ENCODE measurements around the gene ATP5MC2. TPM values are rescaled to one million over a fixed set of nuclear protein-coding genes. Genes with fewer than 3 reads are reported as not detected.
"Not testable (repeated sequence)": the region's sequence is repeated elsewhere in the genome, so short reads cannot be mapped to it uniquely, and the experiment has no call there.

Gene ATP5MC2
- 664 TPM for polyA plus RNA-seq (2013, experiment 1 of 4)
- 625 TPM for polyA plus RNA-seq (2013, experiment 2 of 4)
- polyA plus RNA-seq (2013, experiment 3 of 4) = 675 TPM
- 751 TPM for polyA plus RNA-seq (2013, experiment 4 of 4)

DNA sequence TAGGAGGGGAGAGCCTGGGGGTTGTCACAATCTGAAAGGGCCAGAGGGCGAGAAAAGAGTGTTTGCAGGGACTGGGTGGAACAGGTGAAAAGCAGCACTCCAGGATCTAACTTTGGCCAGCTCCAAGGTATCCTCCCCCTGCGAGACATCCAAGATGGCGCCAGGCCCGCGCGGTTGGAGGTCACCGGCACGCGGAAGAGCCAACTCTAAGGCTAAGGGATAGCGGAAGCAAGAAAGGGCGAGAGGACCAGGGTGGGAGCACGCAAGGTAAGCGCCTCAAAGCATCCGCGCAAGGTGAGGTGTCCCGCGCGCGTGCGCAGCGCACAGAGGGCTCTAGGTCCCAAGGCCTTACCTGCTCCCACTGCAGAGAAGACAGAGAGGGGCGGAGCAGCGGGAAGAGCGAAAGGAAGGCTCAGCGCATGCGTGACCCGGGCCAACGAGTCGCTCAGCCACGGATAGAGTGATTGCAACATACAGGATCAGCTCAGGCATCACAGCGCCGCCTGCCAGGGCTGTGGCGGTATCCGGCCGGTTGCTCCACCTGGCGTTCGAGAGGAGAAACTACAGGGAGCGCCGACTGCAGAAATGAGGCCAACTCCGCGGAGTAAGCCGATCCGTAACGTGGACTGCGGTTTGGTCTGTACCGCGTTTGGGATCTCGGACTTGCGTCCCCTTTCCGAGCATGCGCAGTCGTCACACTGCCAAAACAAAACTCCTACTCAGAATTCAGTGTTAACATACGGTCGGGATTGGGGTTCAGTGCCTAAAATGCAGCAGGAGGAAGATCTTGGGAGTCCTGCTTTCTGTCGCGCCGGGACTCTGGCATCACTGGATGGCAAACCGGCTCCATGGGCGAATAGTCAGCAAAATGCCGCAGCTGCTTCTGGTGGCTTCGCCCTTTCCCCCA is at the start of gene ATP5MC2:
ATP5MC2 (minus strand) TSS at position 383 of the 907 bp plus-strand sequence. CDS start 3,469 bp downstream, outside the sequence.
- Histone ChIP-seq H3K4me3 (ENCODE audit: insufficient read depth, low read depth, low read length) (peak within 1 kb of the TSS; percentile 77), H3K27ac (ENCODE audit: insufficient read depth, low read depth, low read length, poor library complexity, severe bottlenecking) (peak within 1 kb of the TSS; percentile 96), H3K4me1 (ENCODE audit: control insufficient read depth, insufficient read depth, low read length) (peaks cover 21% of the 10 kb centered on the region), H3K36me3 (ENCODE audit: control insufficient read depth, insufficient read depth, low read length) (peaks cover 21% of the 10 kb centered on the region), H3K27me3 (ENCODE audit: control insufficient read depth, insufficient read depth, low read length, poor library complexity, severe bottlenecking) (no peaks in the 10 kb centered on the region), H3K9me3 (ENCODE audit: control insufficient read depth, low read length) (no peaks in the 10 kb centered on the region)
- WGBS, 2 experiments = 3% methylated on average over 61 of the region's 61 CpGs

DNA sequence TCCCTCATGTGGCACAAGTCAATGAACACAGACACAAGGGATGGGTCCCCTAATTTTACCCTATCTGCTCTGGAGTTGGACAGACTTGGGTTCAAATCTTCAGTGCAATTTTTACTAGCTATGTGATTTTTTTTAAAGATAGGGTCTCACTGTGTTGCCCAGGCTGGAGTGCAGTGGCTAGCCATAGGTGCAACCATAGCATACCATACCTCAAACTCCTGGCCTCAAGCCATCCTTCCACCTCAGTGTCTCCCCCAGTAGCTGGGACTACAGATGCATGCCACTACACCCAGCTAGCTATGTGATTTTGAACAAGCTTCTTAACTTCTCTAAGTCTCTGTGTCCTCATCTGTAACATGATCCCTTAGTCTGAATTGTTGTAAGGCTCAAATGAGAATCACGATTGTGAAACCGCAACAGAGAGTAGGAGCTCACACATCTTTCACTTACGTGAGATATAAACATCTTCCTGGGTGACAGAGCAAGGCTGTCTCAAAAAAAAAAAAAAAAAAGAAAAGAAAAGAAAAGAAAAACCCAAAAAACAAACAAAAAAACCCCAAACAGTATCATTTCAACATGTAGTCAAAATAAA is 46.7 kb upstream of the ATP5MC2 start:
- H3K27ac ChIP-seq (ENCODE audit: insufficient read depth, low read depth, low read length, poor library complexity, severe bottlenecking) = no peak overlapping the region
- peaks cover 8% of the 10 kb centered on the region for H3K4me1 ChIP-seq (ENCODE audit: control insufficient read depth, insufficient read depth, low read length)
- WGBS, 2 experiments = 60 to 87% methylated on average over 1 to 3 of the region's 3 CpGs
- H3K36me3 ChIP-seq (ENCODE audit: control insufficient read depth, insufficient read depth, low read length) = no peaks in the 10 kb centered on the region
- no peaks in the 10 kb centered on the region for H3K27me3 ChIP-seq (ENCODE audit: control insufficient read depth, insufficient read depth, low read length, poor library complexity, severe bottlenecking)
- H3K4me3 ChIP-seq (ENCODE audit: insufficient read depth, low read depth, low read length) = no peak overlapping the region
- H3K9me3 ChIP-seq (ENCODE audit: control insufficient read depth, low read length) = no peaks in the 10 kb centered on the region

DNA sequence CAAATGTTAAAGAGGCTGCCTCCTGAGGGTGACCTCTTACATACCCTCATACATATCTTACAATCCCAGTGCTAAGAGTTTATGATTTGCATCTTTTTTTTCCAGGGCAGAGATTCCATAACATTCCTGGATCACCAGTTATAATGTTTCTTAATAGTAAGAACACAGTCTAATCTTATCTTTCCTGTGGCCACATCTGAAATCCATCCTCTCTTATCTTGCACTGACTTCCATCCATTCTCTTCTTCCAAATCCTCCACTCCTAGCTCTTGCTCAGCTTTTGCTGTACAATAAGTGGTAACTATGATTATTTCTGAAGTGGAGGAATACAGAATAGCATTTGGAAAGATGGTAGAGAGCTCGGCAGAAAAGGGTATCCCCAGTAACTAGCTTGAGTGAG is 45.1 kb upstream of the ATP5MC2 start:
- Histone ChIP-seq H3K27me3 (ENCODE audit: control insufficient read depth, insufficient read depth, low read length, poor library complexity, severe bottlenecking) (no peaks in the 10 kb centered on the region), H3K4me1 (ENCODE audit: control insufficient read depth, insufficient read depth, low read length) (no peaks in the 10 kb centered on the region), H3K27ac (ENCODE audit: insufficient read depth, low read depth, low read length, poor library complexity, severe bottlenecking) (no peak overlapping the region), H3K9me3 (ENCODE audit: control insufficient read depth, low read length) (no peaks in the 10 kb centered on the region), H3K4me3 (ENCODE audit: insufficient read depth, low read depth, low read length) (no peak overlapping the region), H3K36me3 (ENCODE audit: control insufficient read depth, insufficient read depth, low read length) (no peaks in the 10 kb centered on the region)
- WGBS, 2 experiments = 89 to 92% methylated on average over 1 of the region's 1 CpG

DNA sequence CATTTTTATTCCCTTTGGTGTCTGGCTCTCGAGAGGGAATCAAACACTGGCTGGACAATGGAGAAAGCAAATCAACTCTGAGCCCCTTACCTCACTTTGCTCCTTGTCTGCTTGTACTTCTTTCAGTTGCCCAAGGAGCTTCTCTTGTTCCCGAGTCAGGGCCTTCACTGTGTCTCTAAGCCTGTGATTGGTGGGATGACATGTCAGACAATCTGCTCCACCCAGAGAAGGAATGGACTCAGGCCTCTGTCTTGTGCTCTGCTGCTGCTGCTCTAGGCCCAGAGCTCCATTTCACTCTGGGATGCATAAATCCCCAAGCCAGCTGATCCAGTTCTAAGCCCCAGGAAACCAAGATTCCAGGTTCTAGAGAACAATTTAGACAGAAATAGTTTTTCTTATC is 43.8 kb upstream of the ATP5MC2 start:
- H3K27ac ChIP-seq (ENCODE audit: insufficient read depth, low read depth, low read length, poor library complexity, severe bottlenecking) = no peak overlapping the region
- WGBS, 2 experiments = 57 to 65% methylated on average over 2 of the region's 2 CpGs
- no peaks in the 10 kb centered on the region for H3K9me3 ChIP-seq (ENCODE audit: control insufficient read depth, low read length)
- H3K4me3 ChIP-seq (ENCODE audit: insufficient read depth, low read depth, low read length) = no peak overlapping the region
- no peaks in the 10 kb centered on the region for H3K36me3 ChIP-seq (ENCODE audit: control insufficient read depth, insufficient read depth, low read length)
- no peaks in the 10 kb centered on the region for H3K4me1 ChIP-seq (ENCODE audit: control insufficient read depth, insufficient read depth, low read length)
- no peaks in the 10 kb centered on the region for H3K27me3 ChIP-seq (ENCODE audit: control insufficient read depth, insufficient read depth, low read length, poor library complexity, severe bottlenecking)

DNA sequence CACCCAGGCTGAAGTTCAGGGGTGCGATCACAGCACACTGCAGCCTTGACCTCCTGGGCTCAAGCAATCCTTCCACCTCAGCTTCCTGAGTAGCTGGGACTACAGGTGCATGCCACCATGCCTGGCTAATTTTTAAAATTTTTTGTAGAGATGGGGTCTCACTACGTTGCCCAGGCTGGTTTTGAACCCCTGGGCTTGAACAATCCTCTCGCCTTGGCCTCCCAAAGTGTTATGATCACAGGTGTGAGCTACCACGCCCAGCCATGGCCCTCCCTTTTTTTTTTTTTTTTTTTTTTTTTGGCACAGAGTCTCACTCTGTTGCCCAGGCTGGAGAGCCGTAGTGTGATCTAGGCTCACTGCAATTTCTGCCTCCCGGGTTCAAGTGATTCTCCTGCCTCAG is 42.7 kb upstream of the ATP5MC2 start:
- H3K27ac ChIP-seq (ENCODE audit: insufficient read depth, low read depth, low read length, poor library complexity, severe bottlenecking); H3K4me3 ChIP-seq (ENCODE audit: insufficient read depth, low read depth, low read length); H3K36me3 ChIP-seq (ENCODE audit: control insufficient read depth, insufficient read depth, low read length); H3K27me3 ChIP-seq (ENCODE audit: control insufficient read depth, insufficient read depth, low read length, poor library complexity, severe bottlenecking); H3K9me3 ChIP-seq (ENCODE audit: control insufficient read depth, low read length); H3K4me1 ChIP-seq (ENCODE audit: control insufficient read depth, insufficient read depth, low read length): not testable (repeated sequence)
- WGBS, 2 experiments = 93 to 96% methylated on average over 6 of the region's 6 CpGs

DNA sequence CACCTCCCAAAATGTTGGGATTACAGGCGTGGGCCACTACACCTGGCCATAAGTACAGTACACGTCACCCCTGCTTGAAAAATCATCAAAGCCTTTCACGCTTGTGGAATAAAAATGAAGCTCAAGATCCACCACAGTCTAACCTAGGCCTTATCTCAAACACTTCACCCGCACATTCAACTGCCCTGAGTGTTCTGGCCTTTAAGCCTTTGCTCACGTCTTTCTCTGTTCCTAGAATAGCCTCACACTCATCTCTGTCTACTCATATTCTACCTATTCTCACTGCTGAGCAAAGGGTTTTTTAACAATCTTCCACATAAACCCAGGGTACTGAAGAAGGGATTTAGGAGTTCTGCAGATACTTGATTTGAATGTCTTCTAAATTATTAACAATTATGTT is 41.4 kb upstream of the ATP5MC2 start:
- no peaks in the 10 kb centered on the region for H3K4me1 ChIP-seq (ENCODE audit: control insufficient read depth, insufficient read depth, low read length)
- H3K27ac ChIP-seq (ENCODE audit: insufficient read depth, low read depth, low read length, poor library complexity, severe bottlenecking) = no peak overlapping the region
- 90 to 91% methylated on average over 5 of the region's 5 CpGs for WGBS, 2 experiments
- H3K36me3 ChIP-seq (ENCODE audit: control insufficient read depth, insufficient read depth, low read length) = no peaks in the 10 kb centered on the region
- no peak overlapping the region for H3K4me3 ChIP-seq (ENCODE audit: insufficient read depth, low read depth, low read length)
- no peaks in the 10 kb centered on the region for H3K27me3 ChIP-seq (ENCODE audit: control insufficient read depth, insufficient read depth, low read length, poor library complexity, severe bottlenecking)
- no peaks in the 10 kb centered on the region for H3K9me3 ChIP-seq (ENCODE audit: control insufficient read depth, low read length)

DNA sequence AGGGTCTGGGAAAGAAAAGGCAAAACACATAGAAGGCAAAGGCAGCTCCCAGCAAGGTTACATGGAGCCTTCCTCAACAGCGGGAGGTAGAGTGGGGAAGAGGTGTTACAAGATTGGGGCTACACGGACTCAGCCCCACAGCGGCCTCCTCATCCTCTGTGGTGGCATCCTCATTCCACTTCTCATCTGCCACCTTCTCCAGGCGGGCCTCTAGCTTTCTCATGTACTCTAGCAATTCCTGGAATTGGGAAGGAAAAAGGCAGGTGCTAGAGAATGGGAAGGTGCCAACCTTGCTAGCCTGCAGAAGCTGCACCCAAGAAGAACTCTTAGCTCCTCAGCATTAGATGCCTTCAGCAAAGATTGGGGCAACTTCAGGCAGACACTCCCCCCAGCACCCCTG is 38.1 kb upstream of the ATP5MC2 start:
- no peak overlapping the region for H3K4me3 ChIP-seq (ENCODE audit: insufficient read depth, low read depth, low read length)
- H3K27me3 ChIP-seq (ENCODE audit: control insufficient read depth, insufficient read depth, low read length, poor library complexity, severe bottlenecking) = no peaks in the 10 kb centered on the region
- no peaks in the 10 kb centered on the region for H3K4me1 ChIP-seq (ENCODE audit: control insufficient read depth, insufficient read depth, low read length)
- no peaks in the 10 kb centered on the region for H3K36me3 ChIP-seq (ENCODE audit: control insufficient read depth, insufficient read depth, low read length)
- no peak overlapping the region for H3K27ac ChIP-seq (ENCODE audit: insufficient read depth, low read depth, low read length, poor library complexity, severe bottlenecking)
- 92 to 95% methylated on average over 3 to 4 of the region's 4 CpGs for WGBS, 2 experiments
- no peaks in the 10 kb centered on the region for H3K9me3 ChIP-seq (ENCODE audit: control insufficient read depth, low read length)

DNA sequence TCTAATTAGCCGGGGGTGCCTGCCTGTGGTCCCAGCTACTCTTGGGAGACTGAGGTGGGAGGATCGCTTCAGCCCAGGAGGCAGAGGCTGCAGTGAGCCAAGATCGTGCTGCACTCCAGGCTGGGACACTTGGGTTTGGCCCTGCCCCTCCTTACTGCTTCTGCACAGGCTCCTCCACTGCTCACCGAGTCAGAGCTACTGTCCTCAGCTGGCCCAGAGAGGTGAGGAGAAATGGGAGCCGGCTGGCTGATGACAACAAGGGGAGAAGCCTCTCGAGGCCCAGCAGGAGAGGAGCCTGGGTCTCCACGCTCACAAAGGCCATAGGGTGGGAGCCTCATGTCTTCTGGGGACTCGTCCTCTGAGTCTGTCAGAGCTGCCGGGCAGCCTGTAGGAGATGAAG is 37.6 kb upstream of the ATP5MC2 start:
- Histone ChIP-seq H3K36me3 (ENCODE audit: control insufficient read depth, insufficient read depth, low read length) (no peaks in the 10 kb centered on the region), H3K4me3 (ENCODE audit: insufficient read depth, low read depth, low read length) (no peak overlapping the region), H3K27me3 (ENCODE audit: control insufficient read depth, insufficient read depth, low read length, poor library complexity, severe bottlenecking) (no peaks in the 10 kb centered on the region), H3K9me3 (ENCODE audit: control insufficient read depth, low read length) (no peaks in the 10 kb centered on the region), H3K27ac (ENCODE audit: insufficient read depth, low read depth, low read length, poor library complexity, severe bottlenecking) (no peak overlapping the region), H3K4me1 (ENCODE audit: control insufficient read depth, insufficient read depth, low read length) (no peaks in the 10 kb centered on the region)
- WGBS, 2 experiments = 90 to 93% methylated on average over 9 of the region's 9 CpGs

DNA sequence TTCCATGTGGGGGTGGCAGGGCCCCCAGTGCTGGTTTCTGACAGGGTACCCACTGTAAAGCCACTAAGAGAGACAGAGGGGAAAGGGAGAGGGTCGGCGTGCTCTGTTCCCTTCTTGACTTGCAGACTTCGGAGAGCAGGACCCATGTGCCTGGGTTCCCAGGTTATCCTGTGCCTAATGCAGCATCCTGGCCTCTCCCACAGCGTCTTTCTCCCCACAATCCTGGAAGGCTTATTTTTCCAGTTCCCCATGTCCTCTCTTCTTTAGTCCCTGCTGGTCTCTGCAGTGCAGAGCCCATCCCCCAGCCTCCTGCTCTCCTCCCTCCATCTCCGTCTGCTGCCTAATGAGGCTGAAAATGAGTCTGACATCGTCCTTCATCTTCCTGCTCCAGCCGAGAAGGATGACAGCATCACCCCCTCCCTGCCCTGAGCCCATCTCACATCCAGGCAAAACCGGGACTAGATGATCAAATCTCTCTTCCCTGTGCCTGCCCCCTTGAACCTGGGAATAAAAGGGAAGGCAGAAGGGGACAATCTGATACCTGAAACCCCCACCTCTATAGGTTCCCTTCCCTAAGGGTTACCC is 36.3 kb upstream of the ATP5MC2 start:
- Histone ChIP-seq H3K9me3 (ENCODE audit: control insufficient read depth, low read length) (no peaks in the 10 kb centered on the region), H3K36me3 (ENCODE audit: control insufficient read depth, insufficient read depth, low read length) (no peaks in the 10 kb centered on the region), H3K27me3 (ENCODE audit: control insufficient read depth, insufficient read depth, low read length, poor library complexity, severe bottlenecking) (no peaks in the 10 kb centered on the region), H3K27ac (ENCODE audit: insufficient read depth, low read depth, low read length, poor library complexity, severe bottlenecking) (no peak overlapping the region), H3K4me3 (ENCODE audit: insufficient read depth, low read depth, low read length) (no peak overlapping the region), H3K4me1 (ENCODE audit: control insufficient read depth, insufficient read depth, low read length) (no peaks in the 10 kb centered on the region)
- 74 to 79% methylated on average over 8 of the region's 8 CpGs for WGBS, 2 experiments

DNA sequence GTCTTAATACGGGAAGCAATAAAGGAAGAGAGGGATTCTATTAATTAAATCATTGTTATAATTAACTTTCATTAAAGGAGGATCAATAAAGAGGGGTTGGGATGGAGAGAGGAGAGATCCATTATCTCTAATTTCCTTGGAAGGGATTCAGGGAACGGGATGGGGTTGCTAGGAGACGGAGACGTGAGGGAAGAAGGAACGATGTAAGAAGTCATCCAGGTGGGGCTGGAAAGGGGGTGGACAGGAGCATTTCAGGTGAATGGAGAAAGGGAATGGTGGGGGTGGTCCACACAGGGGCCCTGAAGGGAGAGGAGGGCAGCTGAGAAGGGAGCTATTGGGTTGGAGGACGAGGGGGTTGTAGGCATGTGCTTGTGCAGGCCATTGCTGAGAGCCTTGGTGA is 34.2 kb upstream of the ATP5MC2 start:
- H3K36me3 ChIP-seq (ENCODE audit: control insufficient read depth, insufficient read depth, low read length) = no peaks in the 10 kb centered on the region
- no peaks in the 10 kb centered on the region for H3K4me1 ChIP-seq (ENCODE audit: control insufficient read depth, insufficient read depth, low read length)
- no peak overlapping the region for H3K4me3 ChIP-seq (ENCODE audit: insufficient read depth, low read depth, low read length)
- WGBS, 2 experiments = 81 to 83% methylated on average over 5 to 6 of the region's 6 CpGs
- no peak overlapping the region for H3K27ac ChIP-seq (ENCODE audit: insufficient read depth, low read depth, low read length, poor library complexity, severe bottlenecking)
- H3K9me3 ChIP-seq (ENCODE audit: control insufficient read depth, low read length) = no peaks in the 10 kb centered on the region
- no peaks in the 10 kb centered on the region for H3K27me3 ChIP-seq (ENCODE audit: control insufficient read depth, insufficient read depth, low read length, poor library complexity, severe bottlenecking)
